Erythroblast (primary cell): Measurements from ENCODE around the gene RABL2A.

Experiments used
- GATA1 ChIP-seq: IDR thresholded peaks from 2 replicates; pipeline ENCODE4 v1.6.1; 2011; ENCODE audit warnings: low read depth, mild to moderate bottlenecking, control low read depth, low read length, moderate library complexity
- POLR2A ChIP-seq: IDR thresholded peaks from 2 replicates; pipeline ENCODE4 v1.6.1; 2011; ENCODE audit warnings: mild to moderate bottlenecking, low read length

DNA sequence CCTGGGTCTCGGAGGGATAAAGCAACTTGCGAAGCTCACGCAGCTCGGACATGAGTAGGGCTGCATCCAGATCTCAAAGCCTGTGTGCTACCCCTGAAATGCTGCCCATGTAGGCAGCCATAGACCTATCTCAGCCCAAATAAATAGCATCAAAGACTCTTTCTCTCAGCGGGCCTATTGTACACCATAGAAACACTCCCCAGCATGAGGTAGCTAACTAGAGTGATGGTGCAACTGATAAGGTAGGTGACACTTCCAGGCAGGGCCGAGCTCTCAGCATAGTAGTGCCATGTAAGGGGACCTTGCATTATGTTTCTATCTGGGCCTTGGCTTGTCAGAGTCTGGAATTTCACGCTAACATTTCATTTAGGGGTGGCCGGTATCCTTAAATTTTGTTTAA, 52.4 kb downstream of the RABL2A start:
- TF ChIP-seq POLR2A (no peak), GATA1 (no peak)
